KOPT-K1 (cell line): ENCODE results near the gene ADAMTSL3.
"Not testable (repeated sequence)": the region's sequence is repeated elsewhere in the genome, so short reads cannot be mapped to it uniquely, and the experiment has no call there.

Experiments
- H3K27ac ChIP-seq: fragments of 200-600 bp; sonication (generic); 2 replicates; pipeline ENCODE4 v1.5.1; 2016; ENCODE audit warnings: antibody characterized with exemption, mild to moderate bottlenecking, low read depth, low read length; ENCODE audit not compliant: poor library complexity, severe bottlenecking
- H3K36me3 ChIP-seq: fragments of 200-600 bp; sonication (generic); 2 replicates; pipeline ENCODE4 v1.5.1; 2017; ENCODE audit warnings: antibody characterized with exemption, mild to moderate bottlenecking, low read length, moderate library complexity; ENCODE audit not compliant: insufficient read depth
- H3K9me3 ChIP-seq: fragments of 200-600 bp; sonication (generic); 2 replicates; pipeline ENCODE4 v1.5.1; 2017; ENCODE audit warnings: antibody characterized with exemption, low read length, mild to moderate bottlenecking; ENCODE audit not compliant: insufficient read depth, poor library complexity, severe bottlenecking

The ADAMTSL3 gene

DNA sequence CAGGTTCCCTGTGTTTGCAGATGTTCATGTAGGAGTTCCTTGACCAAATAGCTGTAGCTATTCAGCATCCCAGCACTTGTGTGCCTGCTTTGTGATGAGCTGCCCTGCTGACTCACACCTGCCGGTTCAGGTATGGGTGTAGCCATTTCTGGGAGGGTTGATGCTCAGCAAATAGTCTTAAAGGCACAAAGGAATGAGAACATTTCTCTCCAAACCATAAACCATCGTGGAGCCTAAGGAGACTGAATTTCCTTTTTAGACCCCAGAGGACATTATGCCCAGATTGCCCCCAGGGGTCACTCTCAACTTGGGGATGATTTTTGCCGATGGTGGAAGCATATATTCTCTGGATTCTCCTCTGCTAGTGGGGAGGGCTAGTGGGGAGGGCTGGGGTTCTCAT, 80.6 kb downstream of the ADAMTSL3 start:
- Histone ChIP-seq H3K27ac (no peak overlapping the region), H3K36me3 (no peaks in the 10 kb centered on the region), H3K9me3 (no peaks in the 10 kb centered on the region)

DNA sequence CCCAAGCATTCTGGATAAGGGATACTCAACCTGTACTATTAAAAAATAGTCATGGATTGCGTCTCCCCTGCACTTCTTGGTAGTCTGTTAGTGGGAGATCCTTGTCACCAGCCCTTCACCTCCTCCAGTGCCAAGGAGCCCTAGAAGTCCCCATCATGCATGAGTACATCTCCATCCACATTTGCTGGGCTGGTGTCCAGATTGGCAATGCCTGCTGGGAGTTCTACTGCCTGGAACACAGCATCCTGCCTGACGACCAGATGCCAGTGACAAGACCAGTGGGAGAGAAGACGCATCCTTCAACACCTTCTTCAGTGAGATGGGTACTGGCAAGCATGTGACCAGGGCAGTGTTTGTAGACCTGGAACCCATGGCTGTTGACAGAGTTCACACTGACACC, 85.7 kb downstream of the ADAMTSL3 start:
- Histone ChIP-seq H3K27ac (no peak overlapping the region), H3K9me3 (no peaks in the 10 kb centered on the region), H3K36me3 (no peaks in the 10 kb centered on the region)

DNA sequence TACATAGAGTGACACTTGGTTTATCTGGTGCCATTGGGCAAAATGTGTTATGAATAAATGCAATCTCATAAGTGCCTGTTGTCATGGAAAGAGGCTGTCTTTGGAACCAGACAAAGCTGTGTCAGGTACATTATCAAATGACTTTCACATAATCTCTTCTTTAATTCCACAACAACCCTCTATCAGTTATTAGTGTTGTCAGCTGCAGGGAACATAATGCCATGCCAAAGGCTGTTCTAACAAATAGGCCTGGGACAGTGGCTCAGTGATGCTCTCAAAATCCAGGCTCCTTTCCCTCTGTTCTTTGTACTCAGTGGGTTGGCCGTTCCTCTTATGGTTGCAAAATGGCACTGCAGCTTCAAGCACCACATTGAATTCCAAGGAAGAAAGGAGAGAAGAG, 91.8 kb downstream of the ADAMTSL3 start:
- Histone ChIP-seq H3K9me3 (no peaks in the 10 kb centered on the region), H3K27ac (no peak overlapping the region), H3K36me3 (no peaks in the 10 kb centered on the region)

DNA sequence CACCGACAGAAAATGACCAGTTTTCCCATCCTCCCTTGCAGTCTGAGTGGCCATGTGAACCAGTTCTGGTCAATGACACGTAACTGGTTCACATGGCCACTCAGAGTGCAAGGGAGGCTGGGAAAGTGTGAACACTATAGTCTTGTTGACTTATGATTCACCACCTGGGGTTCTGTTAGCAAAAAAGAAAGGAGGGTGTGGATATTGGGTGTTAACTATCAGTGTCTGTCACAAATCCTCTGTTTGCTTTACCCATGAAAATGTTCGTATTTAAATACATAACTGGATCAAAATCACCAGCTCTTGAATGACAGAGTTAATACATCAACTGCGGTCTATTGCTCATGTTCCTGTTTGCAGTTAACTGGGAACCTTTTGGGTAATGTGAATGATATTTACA, 92.3 kb downstream of the ADAMTSL3 start:
- no peak overlapping the region for H3K27ac ChIP-seq
- H3K36me3 ChIP-seq = no peaks in the 10 kb centered on the region
- H3K9me3 ChIP-seq = no peaks in the 10 kb centered on the region

DNA sequence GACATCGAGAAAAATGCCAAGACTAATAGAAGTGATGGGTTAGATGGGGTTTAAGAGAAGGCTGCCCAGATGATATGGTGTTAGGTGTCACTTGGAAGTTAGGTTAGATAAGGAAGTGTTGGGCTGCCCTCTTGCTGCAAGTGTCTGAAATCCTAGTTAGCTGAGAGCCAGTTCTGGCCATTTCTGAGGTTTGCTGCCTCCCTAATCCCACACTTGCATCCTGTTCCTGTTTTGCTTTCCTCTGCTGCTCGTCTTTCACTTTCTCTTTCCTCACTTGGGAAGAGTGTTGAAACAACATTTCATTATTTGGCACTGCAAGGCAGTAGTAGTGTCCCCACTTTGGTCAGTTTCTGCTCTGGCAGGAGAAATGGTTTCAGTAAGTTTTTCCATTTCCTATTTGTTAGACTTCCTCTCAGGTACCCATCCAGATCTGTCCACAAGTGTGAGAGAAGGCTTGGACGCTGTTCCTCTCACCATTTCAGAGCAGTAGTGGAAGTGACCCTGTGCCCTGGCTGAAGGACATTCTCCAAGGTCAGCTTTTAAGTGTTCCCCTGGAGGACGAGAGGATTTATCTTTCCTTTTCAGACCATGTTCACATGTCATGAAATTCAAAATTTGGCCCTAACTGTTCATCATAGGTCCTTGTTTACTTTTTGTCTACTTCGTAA, 93.3 kb downstream of the ADAMTSL3 start:
- Histone ChIP-seq H3K27ac (no peak overlapping the region), H3K9me3 (no peaks in the 10 kb centered on the region), H3K36me3 (no peaks in the 10 kb centered on the region)

DNA sequence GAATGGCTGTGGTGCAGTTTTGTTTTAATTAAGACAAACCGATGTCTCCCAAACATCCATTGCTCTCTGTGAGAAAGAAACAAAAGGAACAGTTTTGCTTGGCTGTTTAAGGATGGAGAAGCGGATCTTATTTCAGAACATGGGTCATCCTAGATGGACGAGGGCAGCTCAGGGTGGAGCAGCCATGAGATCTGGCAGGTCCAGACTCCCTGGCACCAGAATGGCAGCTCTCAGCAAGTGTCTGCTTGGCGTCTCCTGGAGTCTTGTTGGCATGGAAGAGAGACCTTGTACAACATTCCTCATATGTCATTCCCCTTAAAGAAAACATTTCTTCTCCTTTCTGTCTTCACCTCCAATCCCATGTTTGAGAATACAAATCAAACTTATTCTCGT, 93.8 kb downstream of the ADAMTSL3 start:
- Histone ChIP-seq H3K27ac (no peak overlapping the region), H3K9me3 (no peaks in the 10 kb centered on the region), H3K36me3 (no peaks in the 10 kb centered on the region)

DNA sequence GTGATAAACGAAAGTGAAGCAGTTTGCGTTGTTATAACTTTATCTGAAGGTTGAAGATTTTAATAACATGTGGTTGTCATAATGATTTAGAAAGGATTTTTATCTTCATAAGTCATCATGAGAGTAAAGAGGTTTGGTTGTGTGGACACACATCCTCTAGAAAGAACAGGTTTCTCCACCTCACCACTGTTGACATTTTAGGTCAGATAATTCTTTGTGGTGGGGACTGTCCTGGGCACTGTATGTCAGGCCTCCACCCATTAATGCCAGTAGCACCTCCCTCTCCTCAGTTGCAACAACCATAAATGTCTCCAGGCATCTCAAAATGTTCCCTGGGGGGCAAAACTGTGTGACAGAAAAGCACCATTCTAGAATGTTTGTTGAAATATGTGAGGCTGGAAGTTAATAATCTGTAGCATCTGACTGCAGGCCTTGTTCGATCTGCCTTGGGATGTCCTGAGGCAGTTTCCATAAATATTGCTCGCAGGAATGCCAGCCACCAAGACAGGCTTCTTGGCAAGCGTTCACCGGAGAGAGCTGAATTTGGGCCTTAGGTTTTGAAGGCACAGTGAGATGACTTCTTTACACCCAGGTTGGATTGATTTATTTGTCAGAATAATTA, 100.1 kb downstream of the ADAMTSL3 start:
- H3K27ac ChIP-seq = no peak overlapping the region
- H3K9me3 ChIP-seq = no peaks in the 10 kb centered on the region
- H3K36me3 ChIP-seq = no peaks in the 10 kb centered on the region

GRCh38 chr15:83757291-83757690, 103.4 kb downstream of the ADAMTSL3 start:
- not testable (repeated sequence) for H3K36me3 ChIP-seq, H3K9me3 ChIP-seq, H3K27ac ChIP-seq

DNA sequence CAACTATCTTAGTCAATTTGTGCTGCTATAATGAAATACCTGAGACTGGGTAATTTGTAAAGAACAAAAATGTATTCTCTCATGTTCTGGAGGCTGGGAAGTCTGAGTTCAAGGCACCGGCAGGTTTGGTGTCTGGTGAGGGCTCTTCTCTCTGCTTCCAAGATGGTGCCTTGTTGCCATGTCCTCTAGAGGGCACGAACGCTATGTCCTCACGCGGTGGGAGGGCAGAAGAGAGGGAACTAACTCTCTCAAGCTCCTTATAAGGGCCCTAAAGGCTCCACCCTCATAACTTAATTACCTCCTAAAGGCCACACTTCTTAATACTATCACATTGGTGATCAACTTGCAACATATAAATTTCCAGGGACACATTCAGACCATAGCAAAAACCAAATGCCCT, 108.4 kb downstream of the ADAMTSL3 start:
- Histone ChIP-seq H3K36me3 (no peaks in the 10 kb centered on the region), H3K9me3 (no peaks in the 10 kb centered on the region)

DNA sequence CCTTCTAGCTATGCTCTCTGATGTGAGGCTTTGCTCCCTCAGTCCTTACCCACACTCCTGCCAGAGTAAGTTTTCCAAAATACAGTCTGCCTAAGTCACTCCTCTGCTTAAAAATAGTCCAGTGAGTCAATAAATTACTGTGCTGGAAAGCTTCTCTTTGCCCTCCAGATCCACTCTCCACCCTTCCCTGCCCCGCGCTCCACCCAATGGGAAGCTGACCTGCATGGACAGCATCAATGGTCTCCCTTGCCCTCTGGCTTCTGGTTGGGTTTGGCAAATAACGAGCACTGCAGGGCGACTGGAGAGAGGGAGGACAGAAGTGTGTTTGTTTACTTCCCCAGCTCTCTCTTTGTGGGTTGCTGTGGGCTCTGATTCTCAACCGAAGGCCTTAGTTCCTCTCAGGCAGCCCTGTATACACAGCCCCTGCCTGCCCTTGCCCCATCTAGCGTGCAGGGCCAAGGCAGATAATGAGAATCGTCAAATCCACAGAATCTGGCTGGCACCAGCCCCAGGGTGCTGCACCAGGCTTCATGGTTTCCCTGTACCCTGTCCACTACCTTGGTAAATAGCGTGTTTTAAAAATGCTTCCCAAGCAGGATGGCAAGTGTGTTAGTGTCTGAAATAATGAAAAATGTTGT, 110.4 kb downstream of the ADAMTSL3 start:
- Histone ChIP-seq H3K27ac (no peak overlapping the region), H3K36me3 (no peaks in the 10 kb centered on the region), H3K9me3 (no peaks in the 10 kb centered on the region)

More for the DNA sequence above, 108.4 kb downstream of the ADAMTSL3 start:
- no peak overlapping the region for H3K27ac ChIP-seq

- H3K36me3 ChIP-seq = no peaks in the 10 kb centered on the region
- H3K27ac ChIP-seq = no peak overlapping the region
- no peaks in the 10 kb centered on the region for H3K9me3 ChIP-seq
Observed at GRCh38 chr15:83766339-83766738, 112.4 kb downstream of the ADAMTSL3 start.

DNA sequence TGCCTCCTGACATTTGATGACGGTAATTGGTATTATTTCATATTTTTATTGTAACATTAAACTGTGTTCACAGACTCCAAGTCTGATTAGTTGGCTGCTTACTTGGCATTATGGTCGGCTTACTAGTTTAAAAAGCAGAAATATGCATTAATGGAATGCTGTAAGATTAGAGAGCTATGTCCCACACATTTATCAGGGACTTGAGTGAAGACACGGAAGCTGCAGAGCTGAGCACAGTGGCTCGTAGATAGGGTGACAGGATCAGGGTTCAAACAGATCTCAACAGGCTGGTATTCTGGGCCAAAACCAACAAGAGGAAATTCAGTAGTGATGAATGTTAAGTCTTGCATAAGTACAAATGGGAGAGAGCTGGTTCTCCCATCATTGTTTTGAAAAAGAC, 113.8 kb downstream of the ADAMTSL3 start:
- Histone ChIP-seq H3K9me3 (no peaks in the 10 kb centered on the region), H3K27ac (no peak overlapping the region), H3K36me3 (no peaks in the 10 kb centered on the region)

DNA sequence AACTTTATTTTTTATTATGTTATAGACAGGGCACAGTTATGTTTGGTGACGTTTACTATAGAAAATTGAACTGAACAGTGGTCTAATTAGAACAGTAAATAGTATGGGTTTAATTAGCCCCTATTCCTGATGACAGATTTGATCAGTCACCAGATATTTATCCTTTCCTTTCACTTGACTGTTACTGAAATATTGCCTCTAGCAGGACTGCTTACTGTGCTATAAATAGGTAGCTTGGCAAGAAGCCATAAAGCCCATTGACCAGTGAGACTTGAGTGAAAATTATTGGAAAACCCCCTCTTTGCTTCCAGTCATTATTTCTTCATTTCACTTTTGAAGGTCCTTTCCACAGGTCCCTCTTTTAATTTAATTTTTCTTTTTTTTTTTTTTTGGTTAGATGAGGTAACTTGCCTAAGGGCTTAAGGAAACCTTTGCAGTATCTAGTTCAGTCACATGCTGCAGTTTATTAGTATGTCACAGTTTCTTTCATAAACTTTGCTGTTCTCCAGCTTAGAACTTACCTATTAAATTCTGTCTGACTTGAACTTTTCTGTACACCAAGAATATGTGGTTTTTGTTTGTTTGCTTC, 115.6 kb downstream of the ADAMTSL3 start:
- H3K36me3 ChIP-seq = no peaks in the 10 kb centered on the region
- H3K27ac ChIP-seq = no peak overlapping the region
- H3K9me3 ChIP-seq = no peaks in the 10 kb centered on the region

GRCh38 chr15:83775738-83776137, 121.8 kb downstream of the ADAMTSL3 start:
- Histone ChIP-seq H3K36me3 (no peaks in the 10 kb centered on the region), H3K27ac (no peak overlapping the region), H3K9me3 (no peaks in the 10 kb centered on the region)

GRCh38 chr15:83776986-83777385, 123.1 kb downstream of the ADAMTSL3 start:
- no peaks in the 10 kb centered on the region for H3K9me3 ChIP-seq
- H3K36me3 ChIP-seq = no peaks in the 10 kb centered on the region
- H3K27ac ChIP-seq = no peak overlapping the region
